Measurements from ENCODE around the gene TNFRSF14.
"Not testable (repeated sequence)": the region's sequence is repeated elsewhere in the genome, so short reads cannot be mapped to it uniquely, and the experiment has no call there.

The TNFRSF14 gene

GRCh38 chr1:2551544-2551943, 4.6 kb upstream of the TNFRSF14 start:
- in situ Hi-C loops (cut with HindIII; ENCODE audit: low sequenced_read_pairs), result not testable (repeated sequence)

- in situ Hi-C loops (cut with HindIII; ENCODE audit: low sequenced_read_pairs), result no loop called here
These were observed 4.0 kb upstream of the TNFRSF14 start for GRCh38 chr1:2552189-2552588.

GRCh38 chr1:2553076-2553475, 3.1 kb upstream of the TNFRSF14 start:
- in situ Hi-C loops (cut with HindIII; ENCODE audit: low sequenced_read_pairs), result not testable (repeated sequence)

GRCh38 chr1:2553871-2554620, 2.1 kb upstream of the TNFRSF14 start:
- in situ Hi-C loops (cut with HindIII; ENCODE audit: low sequenced_read_pairs), result no loop called here

GRCh38 chr1:2554621-2555387, 1.4 kb upstream of the TNFRSF14 start:
- in situ Hi-C loops (cut with HindIII; ENCODE audit: low sequenced_read_pairs), result no loop called here

GRCh38 chr1:2555634-2556276, 416 bp upstream of the TNFRSF14 start:
- in situ Hi-C loops (cut with HindIII; ENCODE audit: low sequenced_read_pairs), result no loop called here

- in situ Hi-C loops (cut with HindIII; ENCODE audit: low sequenced_read_pairs), result no loop called here
These were observed 709 bp downstream of the TNFRSF14 start for GRCh38 chr1:2556678-2557481.

GRCh38 chr1:2557482-2558400, 1.6 kb downstream of the TNFRSF14 start:
- in situ Hi-C loops (cut with HindIII; ENCODE audit: low sequenced_read_pairs), result no loop called here

- in situ Hi-C loops (cut with HindIII; ENCODE audit: low sequenced_read_pairs), result no loop called here
These were observed 2.2 kb downstream of the TNFRSF14 start for GRCh38 chr1:2558420-2558819.

- in situ Hi-C loops (cut with HindIII; ENCODE audit: low sequenced_read_pairs), result no loop called here
These were observed 2.7 kb downstream of the TNFRSF14 start for GRCh38 chr1:2558861-2559260.

- in situ Hi-C loops (cut with HindIII; ENCODE audit: low sequenced_read_pairs), result no loop called here
These were observed 3.5 kb downstream of the TNFRSF14 start for GRCh38 chr1:2559509-2560298.

GRCh38 chr1:2560299-2561073, 4.3 kb downstream of the TNFRSF14 start:
- in situ Hi-C loops (cut with HindIII; ENCODE audit: low sequenced_read_pairs), result no loop called here

GRCh38 chr1:2561446-2561845, 5.3 kb downstream of the TNFRSF14 start:
- in situ Hi-C loops (cut with HindIII; ENCODE audit: low sequenced_read_pairs), result no loop called here

GRCh38 chr1:2561898-2562895, 6.0 kb downstream of the TNFRSF14 start:
- in situ Hi-C loops (cut with HindIII; ENCODE audit: low sequenced_read_pairs), result no loop called here

GRCh38 chr1:2563205-2563604, 7.0 kb downstream of the TNFRSF14 start:
- in situ Hi-C loops (cut with HindIII; ENCODE audit: low sequenced_read_pairs), result no loop called here

- in situ Hi-C loops (cut with HindIII; ENCODE audit: low sequenced_read_pairs), result no loop called here
These were observed 8.0 kb downstream of the TNFRSF14 start for GRCh38 chr1:2564006-2564814.
